ENCODE results near the gene MEDAG.

Gene MEDAG

GRCh38 chr13:30905932-30906383, at the start of gene MEDAG:
TSS of gene MEDAG (plus strand) at chr13:30906271. CDS start at chr13:30906516, 245 bp downstream.
- DNase-seq: no peak

GRCh38 chr13:30857018-30857417, 49.1 kb upstream of the MEDAG start:
- no peak for DNase-seq

GRCh38 chr13:30857636-30858035, 48.4 kb upstream of the MEDAG start:
- no peak for DNase-seq

GRCh38 chr13:30859326-30859725, 46.7 kb upstream of the MEDAG start:
- DNase-seq: no peak

GRCh38 chr13:30861163-30861562, 44.9 kb upstream of the MEDAG start:
- no peak for DNase-seq

DNA sequence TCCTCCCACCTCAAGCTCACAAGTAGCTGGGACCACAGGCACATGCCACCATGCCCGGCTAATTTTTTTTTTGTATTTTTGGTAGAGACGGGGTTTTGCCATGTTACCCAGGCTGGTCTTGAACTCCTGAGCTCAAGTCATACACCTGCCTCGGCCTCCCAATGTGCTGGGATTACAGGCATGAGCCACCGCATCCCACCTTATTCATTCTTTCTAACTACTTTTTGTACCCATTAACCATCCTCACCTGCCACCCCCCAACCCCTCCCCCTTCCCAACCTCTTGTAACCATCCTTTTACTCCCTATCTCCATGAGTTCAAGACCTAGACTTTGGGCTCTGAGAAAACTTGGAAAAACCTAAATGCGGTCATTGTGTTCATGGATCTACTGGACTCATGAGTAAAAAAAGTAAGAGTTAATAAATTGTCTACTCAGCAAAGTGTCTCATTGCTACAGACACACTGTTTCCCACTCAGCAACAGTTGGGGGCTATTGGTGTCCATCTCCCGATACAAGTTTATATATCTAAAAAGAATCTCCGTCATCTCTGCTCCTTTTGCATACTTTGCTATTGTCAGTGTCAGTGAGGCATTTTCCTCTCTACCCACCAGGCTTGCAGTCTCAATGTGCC, 44.1 kb upstream of the MEDAG start:
- no peak for DNase-seq

DNA sequence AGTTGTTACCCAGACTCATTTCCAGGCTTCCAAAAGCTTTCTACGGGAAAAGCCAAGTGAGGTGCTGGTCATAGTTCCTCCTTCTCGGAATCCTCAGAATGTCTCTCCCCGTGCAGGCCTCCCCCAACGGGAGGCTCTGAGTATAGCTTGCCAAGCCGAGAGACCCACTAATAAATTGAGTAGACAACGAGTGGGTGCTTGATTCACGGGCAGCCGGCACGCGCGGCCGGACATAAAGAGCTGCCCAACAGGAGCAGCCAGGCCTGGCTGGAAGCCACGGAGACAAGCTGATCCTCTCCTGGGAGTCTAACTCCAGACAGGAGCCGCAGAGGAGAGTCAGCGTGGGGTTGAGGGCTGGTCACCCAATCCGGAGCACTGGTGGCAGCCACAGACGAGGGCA, 43.4 kb upstream of the MEDAG start:
- no peak for DNase-seq

DNA sequence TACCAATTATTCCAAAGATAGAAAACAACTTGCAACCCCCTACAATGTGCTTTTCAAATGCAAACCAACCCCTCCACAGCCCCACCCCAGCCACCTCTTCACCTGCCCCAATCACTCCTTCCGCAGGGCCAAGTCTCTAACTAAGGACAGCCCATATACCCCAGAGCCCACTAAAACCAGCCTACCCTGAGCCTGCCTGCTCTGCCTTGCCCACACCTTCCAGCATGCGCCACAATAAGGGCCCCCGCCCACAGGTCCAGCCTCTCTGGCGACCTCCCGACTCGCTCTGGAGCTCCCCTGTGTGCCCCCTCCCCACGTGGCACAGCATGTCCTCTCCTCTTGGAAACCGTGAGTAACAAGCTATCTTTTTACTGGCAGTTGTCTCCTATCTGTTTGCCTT, 42.8 kb upstream of the MEDAG start:
- DNase-seq: no peak

- no peak for DNase-seq
These were observed 42.3 kb upstream of the MEDAG start for GRCh38 chr13:30863796-30864195.

DNA sequence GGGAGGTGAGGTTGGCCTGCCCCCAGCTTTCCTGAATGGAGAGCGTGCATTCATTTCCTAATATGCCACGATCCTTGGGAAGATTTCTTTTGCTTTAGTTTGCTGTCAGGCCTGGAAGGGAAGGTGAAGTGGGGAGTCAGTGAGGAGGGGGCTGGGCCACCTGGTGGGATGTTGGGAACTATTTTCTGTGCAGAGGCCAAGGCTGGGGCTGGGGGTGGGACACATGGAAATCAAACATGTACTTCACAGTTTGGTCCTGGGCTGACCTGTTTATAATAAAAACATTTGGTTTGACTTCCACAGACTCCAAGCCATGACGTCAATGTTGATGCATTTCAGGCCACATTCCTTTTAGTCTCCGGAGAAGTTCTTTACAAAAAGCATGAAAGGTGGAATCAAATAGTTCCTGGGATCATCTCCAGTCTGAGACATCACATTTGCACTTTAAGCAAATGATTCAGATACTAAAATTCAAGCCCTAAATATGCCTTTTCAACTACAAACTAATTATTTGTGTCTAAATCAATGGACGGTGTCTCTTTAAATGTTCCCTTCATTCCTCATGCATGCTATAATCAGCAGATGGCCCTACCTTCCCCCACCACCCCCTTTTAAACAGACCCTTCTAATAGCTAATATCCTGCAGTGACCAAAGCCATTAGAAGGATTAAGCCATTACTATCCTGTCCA, 41.5 kb upstream of the MEDAG start:
- DNase-seq: no peak

- DNase-seq: peak; percentile 76
These were observed 40.7 kb upstream of the MEDAG start for GRCh38 chr13:30865123-30866049.

DNA sequence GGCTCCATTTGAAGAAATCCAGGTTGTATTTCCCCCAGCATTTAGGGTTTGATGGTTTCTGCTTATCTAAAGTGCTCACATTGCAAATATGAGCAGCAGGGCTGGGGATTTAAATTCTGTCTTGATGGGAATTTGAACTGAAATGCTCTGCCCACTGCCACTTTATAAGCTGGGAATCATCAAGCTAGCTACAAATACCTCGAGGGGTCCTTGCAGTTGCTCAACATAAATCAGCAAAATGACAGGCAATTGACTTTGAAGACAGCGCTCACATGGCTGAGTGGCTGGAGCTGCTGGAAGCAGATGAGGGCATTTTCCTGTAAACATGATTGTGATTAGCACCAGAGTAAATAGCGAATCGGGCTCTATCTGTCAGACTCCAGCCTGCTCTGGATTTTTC, 39.4 kb upstream of the MEDAG start:
- DNase-seq: no peak

DNA sequence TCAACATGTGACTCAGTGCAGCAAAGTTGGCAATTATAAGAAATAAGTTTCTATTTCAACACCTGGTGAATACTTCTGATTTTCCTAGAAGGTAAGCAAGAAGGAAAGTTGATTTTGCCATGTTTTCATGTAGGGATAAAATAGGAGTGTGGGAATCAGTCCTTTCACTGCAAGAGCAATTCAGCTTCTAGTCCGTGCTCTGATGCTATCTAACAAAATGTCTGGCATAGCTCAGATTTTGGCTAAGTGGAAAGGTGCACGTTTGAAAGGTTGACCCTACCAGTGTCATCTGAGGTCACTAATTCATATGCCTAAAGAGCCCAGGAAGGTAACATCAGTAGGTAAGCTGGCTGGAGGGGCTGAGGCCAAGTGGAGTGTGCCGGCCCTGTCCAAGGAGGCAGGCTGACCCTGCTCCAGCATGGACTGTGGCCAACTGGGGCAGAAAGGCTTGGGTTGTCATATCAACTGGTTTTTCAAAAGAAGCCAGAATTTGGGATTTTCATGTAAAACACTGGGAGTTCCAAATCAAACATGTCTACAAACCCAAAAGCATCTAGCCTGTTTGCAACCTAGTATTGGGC, 38.9 kb upstream of the MEDAG start:
- no peak for DNase-seq

GRCh38 chr13:30868799-30869470, 37.1 kb upstream of the MEDAG start:
- no peak for DNase-seq

DNA sequence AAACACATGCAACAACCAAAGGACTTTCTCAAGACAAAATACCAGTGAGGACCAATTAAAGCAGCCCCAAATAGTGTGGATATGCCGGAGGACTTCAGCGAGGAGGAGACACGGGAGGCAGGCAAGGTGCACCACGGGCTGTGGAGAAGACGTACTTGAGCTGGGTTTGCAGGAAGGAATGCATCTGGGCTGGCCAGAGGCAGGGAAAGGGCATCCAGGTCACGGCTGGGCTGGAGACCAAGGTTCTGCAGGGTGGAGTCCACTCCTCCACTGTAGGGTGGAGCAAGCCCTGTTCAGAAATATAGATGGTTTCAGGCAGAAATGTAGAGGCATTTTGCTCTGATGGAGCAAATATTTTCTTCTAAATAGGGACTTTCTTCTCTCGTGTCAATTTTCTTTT, 36.6 kb upstream of the MEDAG start:
- no peak for DNase-seq

- peak; percentile 43 for DNase-seq
These were observed 35.8 kb upstream of the MEDAG start for GRCh38 chr13:30870049-30870884.

DNA sequence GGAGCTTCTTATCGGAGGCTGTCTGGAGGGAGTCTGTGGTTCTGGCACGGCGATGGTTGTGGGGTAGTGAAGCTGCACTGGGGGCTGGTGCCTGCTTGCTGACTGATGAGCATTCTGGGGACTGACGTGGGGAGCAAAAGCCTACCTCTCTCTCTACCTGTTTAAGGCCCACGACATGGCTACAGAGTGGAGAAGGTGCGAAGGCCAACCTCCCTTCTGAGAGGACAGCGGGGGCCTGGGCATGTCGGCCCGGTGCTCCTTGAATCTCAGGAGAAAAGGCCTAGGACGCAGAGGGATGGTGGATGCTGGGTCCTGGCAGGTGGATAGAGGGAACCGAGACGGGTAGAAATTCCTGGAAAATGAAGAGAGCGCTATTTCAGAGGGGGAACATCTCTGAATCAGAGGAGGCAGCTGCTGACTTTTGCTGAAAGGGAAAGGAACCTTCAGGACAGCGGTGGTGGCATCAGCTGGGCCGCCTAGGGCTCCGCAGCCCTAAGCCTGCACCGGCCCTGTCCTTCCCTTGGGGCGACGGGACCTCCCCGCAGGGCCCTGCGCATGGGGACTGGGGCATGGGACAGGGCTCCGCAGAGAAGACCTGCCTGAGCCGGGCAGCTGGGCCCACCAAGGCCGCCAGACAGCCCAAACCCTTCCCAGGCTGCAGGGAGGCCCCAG, 35.0 kb upstream of the MEDAG start:
- DNase-seq: no peak

GRCh38 chr13:30871588-30872275, 34.3 kb upstream of the MEDAG start:
- DNase-seq: no peak

GRCh38 chr13:30872276-30872594, 33.8 kb upstream of the MEDAG start:
- DNase-seq: no peak

DNA sequence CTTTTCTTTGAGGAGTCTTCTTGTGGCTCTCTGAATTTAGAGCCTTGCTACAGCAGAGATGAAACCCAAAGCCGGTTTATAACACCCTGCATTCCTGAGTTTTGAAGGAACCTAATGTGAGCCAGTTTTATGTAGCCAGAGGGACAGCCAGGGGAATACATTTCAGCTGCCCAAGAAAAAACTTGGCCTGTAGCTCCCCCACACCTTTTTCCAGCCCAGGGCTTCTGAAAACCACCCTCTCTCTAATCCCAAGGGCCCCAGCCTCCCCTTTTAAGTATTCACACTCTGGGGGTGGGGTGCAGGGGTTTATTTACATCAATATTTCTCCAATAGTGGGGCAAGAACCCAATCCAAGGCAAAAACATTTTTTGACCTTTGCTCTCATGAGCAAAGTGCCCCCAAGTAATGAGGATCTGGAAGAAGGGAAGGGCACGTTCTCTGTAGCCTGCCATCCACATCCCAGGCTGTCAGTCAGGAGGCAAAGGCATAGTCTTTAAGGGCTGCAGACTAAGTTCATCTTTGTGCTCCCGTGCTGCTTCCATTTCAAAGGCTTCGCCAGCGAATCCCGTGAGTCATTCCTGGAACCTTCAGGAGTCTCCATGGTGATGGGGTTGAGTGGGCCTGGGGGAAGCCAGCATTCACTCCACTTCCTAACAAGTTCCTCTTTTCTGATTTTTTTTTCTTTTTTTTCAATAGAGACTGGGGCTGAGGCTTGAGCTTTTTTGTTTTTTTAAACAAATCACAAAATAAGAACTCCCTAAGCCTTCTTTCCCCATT, 33.2 kb upstream of the MEDAG start:
- no peak for DNase-seq

Measured in activated CD4-positive, alpha-beta T cell treated with anti-CD3 and anti-CD28 coated beads, Interleukin-10, Interleukin-2, amounts not matched to agents 100 ng/mL and 50 ng/mL, durations not matched to agents 16 hours and 8 hours (primary cell).